Renal pelvis (tissue), 4 donors: ENCODE results near the gene LEO1. TPM values are rescaled to one million over a fixed set of nuclear protein-coding genes. Genes with fewer than 3 reads are reported as not detected.
"Not testable (repeated sequence)": the region's sequence is repeated elsewhere in the genome, so short reads cannot be mapped to it uniquely, and the experiment has no call there.

ENCODE experiments used
- DNase-seq: peaks from one replicate; pipeline ENCODE4 v3.0.0-alpha.2; 2013
- polyA plus RNA-seq, 3 donors: library from polyadenylated mRNA; unstranded; fragments of 120-200 nt; gene quantifications; one replicate each; pipeline ENCODE4 v1.2.1, GENCODE V29; 2013; ENCODE audit not compliant: insufficient read length in 3 of 3

LEO1 gene
- polyA plus RNA-seq, 3 donors = 26.4 to 36.6 (median 33.7) TPM

DNA sequence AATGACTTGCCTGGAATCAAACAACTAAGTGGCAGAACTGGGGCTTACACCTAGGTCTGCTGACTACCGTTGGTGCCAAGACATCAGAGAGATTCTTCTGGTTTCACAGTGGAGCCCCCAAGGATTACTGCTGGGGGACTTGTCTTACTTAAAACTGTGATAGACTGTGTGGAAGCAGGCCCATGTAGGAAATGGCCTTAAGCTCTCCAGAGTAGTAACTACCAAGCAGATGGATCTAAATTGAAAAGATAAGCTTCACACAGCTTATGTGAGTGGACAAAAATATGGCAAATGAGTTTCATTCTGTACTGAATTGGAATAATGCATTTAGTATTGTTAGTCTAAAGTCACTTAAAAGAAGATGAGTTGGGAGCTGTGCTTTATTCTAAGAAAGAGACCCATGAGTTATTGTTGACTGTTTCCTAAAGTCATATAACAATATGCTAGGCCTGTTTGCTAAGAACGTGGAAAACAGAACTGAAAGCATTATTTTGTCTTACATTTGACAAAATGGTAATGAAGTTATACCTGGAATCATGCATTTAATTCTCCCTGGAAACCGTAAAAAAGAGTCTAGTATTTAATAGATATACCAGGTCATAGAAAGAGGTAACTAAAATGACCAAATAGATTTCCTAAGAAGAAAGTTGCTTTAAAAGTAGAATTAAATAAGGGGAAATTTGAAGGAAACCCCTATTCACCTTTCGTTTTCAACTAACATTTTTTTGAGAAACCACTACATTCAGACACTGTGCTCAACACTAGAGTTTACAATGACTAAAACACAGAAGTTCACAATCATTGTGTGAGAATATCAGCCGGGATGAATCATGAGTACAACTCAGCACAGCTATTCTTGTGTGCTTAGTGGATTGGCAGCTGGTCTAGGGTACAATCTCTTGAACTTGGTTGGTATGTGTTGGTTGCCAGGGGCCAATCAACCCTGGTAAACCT, 34.4 kb upstream of the LEO1 start:
- no peak for DNase-seq

DNA sequence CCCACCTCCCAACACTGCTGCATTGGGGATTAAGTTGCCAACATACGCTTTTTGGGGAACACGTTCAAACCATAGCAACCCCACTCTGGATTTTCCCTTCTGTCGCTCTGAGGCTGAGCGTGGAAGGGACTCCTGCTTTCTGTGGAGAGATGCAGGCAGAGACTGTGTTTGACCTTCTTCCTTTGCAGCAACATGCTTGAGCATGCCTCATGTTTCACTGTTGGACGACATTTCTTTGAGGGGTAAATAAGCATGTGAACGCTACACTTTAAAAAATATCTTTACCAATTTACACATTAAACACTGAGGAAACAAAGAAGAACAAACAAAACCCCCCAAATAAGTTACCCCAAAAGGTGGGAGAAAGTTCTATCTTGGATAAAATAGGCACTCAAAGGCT, 33.2 kb upstream of the LEO1 start:
- DNase-seq = no peak

GRCh38 chr15:52003710-52004109, 32.1 kb upstream of the LEO1 start:
- DNase-seq = no peak

DNA sequence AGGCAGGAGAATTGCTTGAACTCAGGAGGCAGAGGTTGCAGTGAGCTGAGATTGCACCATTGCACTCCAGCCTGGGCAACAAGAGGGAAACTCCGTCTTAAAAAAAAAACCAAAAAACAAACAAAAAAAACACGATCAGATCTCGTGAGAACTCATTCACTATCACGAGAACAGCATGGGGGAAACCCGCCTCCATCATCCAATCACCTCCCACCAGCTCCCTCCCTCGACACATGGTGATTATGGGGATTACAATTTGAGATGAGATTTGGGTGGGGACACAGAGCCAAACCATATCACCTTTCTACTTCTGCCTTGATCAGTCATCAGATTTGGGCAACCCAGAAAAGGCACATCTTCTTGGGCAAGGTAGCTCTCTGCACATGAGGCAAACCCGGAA, 31.5 kb upstream of the LEO1 start:
- not testable (repeated sequence) for DNase-seq

DNA sequence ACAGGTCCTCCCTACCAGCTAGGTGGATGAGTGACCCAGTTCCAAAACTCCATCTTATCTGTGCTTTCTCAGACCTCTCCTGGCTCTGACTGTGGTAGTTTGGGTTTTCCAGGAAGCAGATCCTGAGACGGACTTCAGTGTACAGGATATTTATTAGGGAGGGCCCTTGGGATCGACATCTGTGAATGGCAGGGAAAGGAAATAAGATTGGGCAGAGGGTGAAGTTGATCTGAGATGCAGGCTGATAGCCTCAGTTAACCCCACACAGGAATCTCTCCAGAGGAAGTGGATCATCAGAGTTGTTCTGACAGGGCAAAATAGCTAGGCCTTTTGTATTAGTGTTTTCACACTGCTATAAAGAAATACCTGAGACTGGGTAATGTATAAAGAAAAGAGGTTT, 30.8 kb upstream of the LEO1 start:
- no peak for DNase-seq

DNA sequence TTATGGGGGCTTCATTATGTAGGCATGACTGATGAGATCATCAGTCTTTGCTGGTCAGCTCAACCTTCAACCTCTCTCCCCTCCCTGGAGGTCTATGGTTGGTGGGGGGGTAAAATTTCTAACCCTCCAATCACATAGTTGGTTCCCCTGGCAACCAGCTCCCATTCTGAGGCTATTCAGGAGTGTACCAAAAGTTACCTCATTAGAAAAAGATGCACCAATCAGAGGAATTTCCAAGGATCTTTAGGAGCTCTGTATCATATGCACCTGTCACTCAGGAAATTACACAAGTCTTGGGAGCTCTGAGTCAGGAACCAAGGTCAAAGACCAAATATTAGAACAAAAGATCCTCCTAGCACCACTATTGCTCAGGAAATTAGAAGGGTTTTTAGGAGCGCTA, 21.4 kb upstream of the LEO1 start:
- no peak for DNase-seq

GRCh38 chr15:51991141-51991540, 19.6 kb upstream of the LEO1 start:
- no peak for DNase-seq

DNA sequence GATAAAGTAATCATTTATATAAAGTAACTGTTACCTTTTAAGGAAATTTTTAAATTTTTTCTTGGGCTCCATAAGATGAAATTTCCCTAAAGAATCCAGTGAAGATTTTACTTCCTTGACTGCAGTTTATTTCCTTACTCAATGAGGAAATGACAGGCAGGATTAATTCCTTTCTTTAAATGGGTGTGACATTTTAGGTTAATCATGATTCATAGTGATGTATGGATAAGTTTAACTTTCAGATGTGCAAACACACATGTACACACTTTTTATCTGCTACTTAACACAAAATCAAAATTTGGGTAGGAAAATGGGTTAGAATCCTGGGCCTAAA, 11.2 kb upstream of the LEO1 start:
- no peak for DNase-seq

- DNase-seq = peak; percentile 43
Observed at GRCh38 chr15:51982013-51982769, 10.6 kb upstream of the LEO1 start.

DNA sequence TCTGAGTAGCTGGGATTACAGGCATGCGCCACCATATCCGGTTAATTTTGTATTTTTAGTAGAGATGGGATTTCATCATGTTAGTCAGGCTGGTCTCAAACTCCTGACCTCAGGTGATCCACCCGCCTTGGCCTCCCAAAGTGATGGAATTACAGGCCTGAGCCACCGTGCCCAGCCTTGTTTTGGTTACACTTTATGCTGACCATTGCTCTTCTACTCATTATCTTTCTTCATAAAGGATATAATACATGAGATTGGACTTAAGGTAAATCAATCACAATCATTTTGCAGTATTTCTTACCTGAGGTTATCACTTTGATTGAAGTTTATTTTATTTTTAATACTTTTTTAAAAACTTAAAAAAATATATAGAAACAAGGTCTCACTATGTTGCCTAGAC, 2.2 kb upstream of the LEO1 start:
- DNase-seq = no peak

- DNase-seq = no peak
Observed at GRCh38 chr15:51973220-51973619, 1.6 kb upstream of the LEO1 start.

DNA sequence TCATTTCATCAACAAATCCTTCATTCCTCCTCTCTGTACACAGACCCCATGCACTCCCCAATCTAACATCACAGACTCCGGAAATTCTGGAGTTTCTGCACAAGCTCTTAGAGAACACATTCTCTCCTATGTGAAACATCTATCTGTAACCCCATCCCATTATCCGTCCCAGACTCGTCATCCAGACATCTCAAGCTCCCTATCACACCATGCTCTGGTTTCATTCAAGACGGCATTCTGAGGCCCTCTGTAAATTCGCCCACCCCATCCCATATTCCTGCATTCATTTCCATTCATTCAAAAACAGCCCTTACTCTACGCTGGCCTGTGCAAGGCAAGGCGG, 575 bp downstream of the LEO1 start:
- DNase-seq = peak; percentile 23

GRCh38 chr15:51970132-51970817, 1.3 kb downstream of the LEO1 start:
- no peak for DNase-seq

- DNase-seq = no peak
Observed at GRCh38 chr15:51969728-51970127, 1.9 kb downstream of the LEO1 start.

- no peak for DNase-seq
Observed at GRCh38 chr15:51967583-51967982, 4.0 kb downstream of the LEO1 start.

GRCh38 chr15:51966192-51966591, 5.4 kb downstream of the LEO1 start:
- DNase-seq = no peak

DNA sequence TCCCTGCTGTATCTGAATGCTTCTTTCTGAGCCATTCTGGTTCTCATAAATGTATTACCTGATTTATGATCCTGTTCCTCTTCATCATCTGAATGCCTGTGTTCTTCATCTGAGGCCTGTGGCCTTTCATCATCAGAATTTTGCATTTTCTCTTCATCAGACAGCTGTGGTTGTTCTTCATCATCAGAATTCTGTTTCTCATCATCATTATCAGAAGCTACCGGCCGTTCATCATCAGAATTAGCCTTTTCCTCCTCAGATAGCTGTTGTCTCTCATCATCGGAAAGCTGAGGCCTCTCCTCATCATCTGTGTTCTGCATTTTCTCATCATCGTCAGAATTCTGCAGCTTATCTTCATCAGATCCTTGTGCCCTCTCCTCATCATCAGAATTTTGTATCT, 5.9 kb downstream of the LEO1 start:
- DNase-seq = no peak

- no peak for DNase-seq
Observed at GRCh38 chr15:51955504-51955903, 16.1 kb downstream of the LEO1 start.

GRCh38 chr15:51952805-51953204, 18.8 kb downstream of the LEO1 start:
- DNase-seq = no peak

DNA sequence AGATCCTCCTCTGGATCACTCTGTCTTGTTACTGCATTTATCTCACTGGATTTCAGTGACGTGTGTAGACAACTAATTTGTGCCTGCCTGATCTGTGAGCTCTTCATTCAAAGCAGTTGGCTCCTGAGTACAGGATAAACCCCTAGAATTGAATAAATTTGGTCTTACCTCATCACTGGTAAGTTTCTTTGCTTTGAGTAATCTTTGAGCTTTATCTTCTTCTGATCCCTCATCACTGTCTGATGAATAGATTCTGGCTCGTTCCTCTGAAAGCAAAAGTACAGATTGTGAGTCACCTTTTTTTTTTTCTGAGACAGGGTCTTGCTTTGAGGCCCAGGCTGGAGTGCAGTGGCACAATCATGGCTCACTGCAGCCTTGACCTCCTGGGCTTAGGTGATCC, 24.5 kb downstream of the LEO1 start:
- DNase-seq = no peak

GRCh38 chr15:51939216-51939615, 32.4 kb downstream of the LEO1 start:
- no peak for DNase-seq

DNA sequence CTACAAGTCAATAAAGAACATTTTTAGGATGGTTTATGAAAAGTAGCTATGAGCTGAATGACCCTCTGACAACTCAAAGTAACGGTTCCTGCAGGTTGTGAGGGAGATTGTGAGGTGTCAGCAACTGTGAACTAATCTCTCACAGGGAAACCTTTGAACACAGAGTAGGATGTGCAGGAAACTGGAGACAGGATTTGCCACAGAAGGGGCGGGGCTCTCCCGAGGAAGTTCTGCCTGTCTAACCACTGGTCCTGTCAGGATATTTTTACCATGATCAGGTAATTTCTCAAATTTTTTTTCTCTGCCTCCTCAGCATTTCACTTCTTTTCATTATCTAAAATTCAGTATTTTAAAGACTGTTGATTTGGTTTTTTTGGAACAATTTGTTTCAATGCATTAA, 33.3 kb downstream of the LEO1 start:
- DNase-seq = no peak

GRCh38 chr15:51936105-51936478, 35.5 kb downstream of the LEO1 start:
- no peak for DNase-seq
